HG03039 (cell line): ENCODE data around the gene MYOZ3.
A peak's percentile ranks its signal among the peaks of the same experiment; 100 is the strongest.

Experiments
- ATAC-seq: cut with Tn5 transposase; IDR thresholded peaks from one replicate; pipeline ENCODE4 v1.9.1; 2021; ENCODE audit warnings: mild to moderate bottlenecking, moderate library complexity; ENCODE audit not compliant: unreplicated experiment

MYOZ3 gene

GRCh38 chr5:150694612-150695011 is 33.6 kb downstream of the MYOZ3 start:
- ATAC-seq, result no peak

- ATAC-seq, result no peak
Observed at GRCh38 chr5:150700246-150700593, 39.2 kb downstream of the MYOZ3 start.

- ATAC-seq, result peak; percentile 96
Observed at GRCh38 chr5:150700594-150701377, 39.7 kb downstream of the MYOZ3 start, which contains the start of gene RBM22. Gene RBM22 (minus strand): TSS chr5:150701062. CDS start chr5:150700985, 77 bp downstream.

GRCh38 chr5:150703762-150704161 is 42.7 kb downstream of the MYOZ3 start:
- no peak for ATAC-seq

- ATAC-seq, result no peak
Observed at GRCh38 chr5:150706776-150707390, 45.8 kb downstream of the MYOZ3 start.

- ATAC-seq, result no peak
Observed at GRCh38 chr5:150710165-150710564, 49.1 kb downstream of the MYOZ3 start.

GRCh38 chr5:150723845-150724244 is 62.8 kb downstream of the MYOZ3 start:
- ATAC-seq, result no peak
